Panc1 (cell line): ENCODE data around the gene SLC9C1. TPM values are rescaled to one million over a fixed set of nuclear protein-coding genes. Genes with fewer than 3 reads are reported as not detected.

Experiments
- ATAC-seq: fragments of 200-7000 bp; cut with Tn5 transposase; 2 replicates; pipeline ENCODE4 v1.9.1; 2020; ENCODE audit warnings: mild to moderate bottlenecking, moderate library complexity
- BruUV-seq: library from RNA; stranded (reverse); fragments of 400-500 nt; replicated peaks from 2 replicates; lab custom pipeline; 2021; lab: Mats Ljungman, UMichigan
- CTCF ChIA-PET: fragments of 300-600 bp; sonication (Branson Sonifier 250); formaldehyde crosslinking; loops from one replicate; lab custom pipeline; 2022; ENCODE audit warnings: antibody characterized with exemption; lab: Charles Lee
- POLR2A ChIA-PET: fragments of 300-600 bp; sonication (Branson Sonifier 250); formaldehyde crosslinking; loops from one replicate; lab custom pipeline; 2022; ENCODE audit warnings: antibody characterized with exemption; lab: Charles Lee
- DNase-seq: peaks from one replicate; pipeline ENCODE4 v3.0.0-alpha.2; 2010; ENCODE audit warnings: low read depth, low spot score
- H3K27ac ChIP-seq: 2 replicates; pipeline ENCODE4 v1.5.1; 2011; ENCODE audit warnings: mild to moderate bottlenecking, low read length, inconsistent platforms
- H3K27me3 ChIP-seq: fragments of 200-500 bp; sonication (Bioruptor generic); 2 replicates; pipeline ENCODE4 v1.6.0; 2014; ENCODE audit warnings: low read length, inconsistent platforms; ENCODE audit not compliant: control insufficient read depth, insufficient read depth
- H3K36me3 ChIP-seq: fragments of 200-500 bp; sonication (Bioruptor generic); 2 replicates; pipeline ENCODE4 v1.5.1; 2014; ENCODE audit warnings: inconsistent platforms, mild to moderate bottlenecking, low read length, moderate library complexity; ENCODE audit not compliant: control insufficient read depth, insufficient read depth
- H3K4me1 ChIP-seq: 2 replicates; pipeline ENCODE4 v1.5.1; 2011; ENCODE audit warnings: inconsistent platforms, mild to moderate bottlenecking, low read length, moderate library complexity; ENCODE audit not compliant: control insufficient read depth, insufficient read depth
- H3K4me3 ChIP-seq, 2 experiments: 2 replicates each; pipeline ENCODE4 v1.5.1; 2011 to 2012; ENCODE audit warnings: low read depth in 2 of 2, low read length in 2 of 2, mild to moderate bottlenecking in 2 of 2, inconsistent platforms in 1 of 2, moderate library complexity in 1 of 2
- H3K9me3 ChIP-seq: fragments of 200-500 bp; sonication (Bioruptor generic); 2 replicates; pipeline ENCODE4 v1.5.1; 2014; ENCODE audit warnings: low read depth, mild to moderate bottlenecking, inconsistent platforms, low read length, moderate library complexity; ENCODE audit not compliant: control insufficient read depth, insufficient read depth
- CTCF ChIP-seq: fragments of 450-650 bp; IDR thresholded peaks from 2 replicates; pipeline ENCODE4 v1.5.1; 2017; ENCODE audit warnings: mild to moderate bottlenecking
- POLR2AphosphoS5 ChIP-seq: IDR thresholded peaks from 2 replicates; pipeline ENCODE4 v1.6.1; 2012; ENCODE audit warnings: mild to moderate bottlenecking, low read depth, low read length, moderate library complexity
- SIN3A ChIP-seq: IDR thresholded peaks from 2 replicates; pipeline ENCODE4 v1.6.1; 2012; ENCODE audit warnings: low read depth, mild to moderate bottlenecking, low read length, moderate library complexity, borderline replicate concordance; ENCODE audit not compliant: insufficient read depth
- TCF7L2 ChIP-seq: IDR thresholded peaks from 2 replicates; pipeline ENCODE4 v1.6.1; 2011; ENCODE audit warnings: mild to moderate bottlenecking, low read depth, low read length, inconsistent platforms
- in situ Hi-C: cut with HindIII; loops from 2 replicates; pipeline ENCODE4 v1.10.0; 2016; ENCODE audit warnings: low sequenced_read_pairs, low pct_unique_long_range_greater_than_20kb
- intact Hi-C: fragments of 100-400 bp; cut with micrococcal nuclease; formaldehyde crosslinking; loops from one replicate; pipeline ENCODE4 v1.10.0; 2022; ENCODE audit not compliant: unreplicated experiment
- total RNA-seq: library from RNA; stranded (reverse); gene quantifications from one replicate; pipeline ENCODE4 v1.2.1, GENCODE V29; 2021; ENCODE audit not compliant: unreplicated experiment
- TF ChIP-seq, protein P1 (sequence below), 2 experiments: IDR thresholded peaks; 2 replicates each; pipeline ENCODE4 v1.6.1; 2011 to 2012; ENCODE audit warnings: low read depth in 2 of 2, control low read depth in 1 of 2, low read length in 1 of 2, mild to moderate bottlenecking in 1 of 2, moderate library complexity in 1 of 2; ENCODE audit not compliant: insufficient read depth in 1 of 2

The SLC9C1 gene
- total RNA-seq, 1 experiment from 2014 or later: not detected

GRCh38 chr3:112307557-112307956 is 13.5 kb upstream of the SLC9C1 start:
- intact Hi-C loops (no loop called here), in situ Hi-C loops (no loop called here)
- Histone ChIP-seq H3K4me3 (no peak overlapping the region), H3K4me1 (no peaks in the 10 kb centered on the region), H3K27me3 (no peaks in the 10 kb centered on the region), H3K36me3 (no peaks in the 10 kb centered on the region), H3K9me3 (no peaks in the 10 kb centered on the region), H3K27ac (no peak overlapping the region)
- DNase-seq: no peak
- BruUV-seq: no TSS peak
- no peak for ATAC-seq
- CTCF ChIA-PET: no interaction called here
- POLR2A ChIA-PET: no interaction called here
- TF ChIP-seq, protein P1, sequence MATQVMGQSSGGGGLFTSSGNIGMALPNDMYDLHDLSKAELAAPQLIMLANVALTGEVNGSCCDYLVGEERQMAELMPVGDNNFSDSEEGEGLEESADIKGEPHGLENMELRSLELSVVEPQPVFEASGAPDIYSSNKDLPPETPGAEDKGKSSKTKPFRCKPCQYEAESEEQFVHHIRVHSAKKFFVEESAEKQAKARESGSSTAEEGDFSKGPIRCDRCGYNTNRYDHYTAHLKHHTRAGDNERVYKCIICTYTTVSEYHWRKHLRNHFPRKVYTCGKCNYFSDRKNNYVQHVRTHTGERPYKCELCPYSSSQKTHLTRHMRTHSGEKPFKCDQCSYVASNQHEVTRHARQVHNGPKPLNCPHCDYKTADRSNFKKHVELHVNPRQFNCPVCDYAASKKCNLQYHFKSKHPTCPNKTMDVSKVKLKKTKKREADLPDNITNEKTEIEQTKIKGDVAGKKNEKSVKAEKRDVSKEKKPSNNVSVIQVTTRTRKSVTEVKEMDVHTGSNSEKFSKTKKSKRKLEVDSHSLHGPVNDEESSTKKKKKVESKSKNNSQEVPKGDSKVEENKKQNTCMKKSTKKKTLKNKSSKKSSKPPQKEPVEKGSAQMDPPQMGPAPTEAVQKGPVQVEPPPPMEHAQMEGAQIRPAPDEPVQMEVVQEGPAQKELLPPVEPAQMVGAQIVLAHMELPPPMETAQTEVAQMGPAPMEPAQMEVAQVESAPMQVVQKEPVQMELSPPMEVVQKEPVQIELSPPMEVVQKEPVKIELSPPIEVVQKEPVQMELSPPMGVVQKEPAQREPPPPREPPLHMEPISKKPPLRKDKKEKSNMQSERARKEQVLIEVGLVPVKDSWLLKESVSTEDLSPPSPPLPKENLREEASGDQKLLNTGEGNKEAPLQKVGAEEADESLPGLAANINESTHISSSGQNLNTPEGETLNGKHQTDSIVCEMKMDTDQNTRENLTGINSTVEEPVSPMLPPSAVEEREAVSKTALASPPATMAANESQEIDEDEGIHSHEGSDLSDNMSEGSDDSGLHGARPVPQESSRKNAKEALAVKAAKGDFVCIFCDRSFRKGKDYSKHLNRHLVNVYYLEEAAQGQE (IDR thresholded peaks at IDR 0.05; ENCODE audit: insufficient read depth in 1 of 2, low read depth in 2 of 2, low read length in 1 of 2): no peak
- TF ChIP-seq SIN3A (no peak), TCF7L2 (no peak), CTCF (no peak), POLR2AphosphoS5 (no peak)

- ChIA-PET POLR2A (no interaction called here), CTCF (no interaction called here)
- H3K36me3 ChIP-seq: no peaks in the 10 kb centered on the region
- ATAC-seq (no peak), DNase-seq (no peak)
- no peaks in the 10 kb centered on the region for H3K9me3 ChIP-seq
- H3K4me3 ChIP-seq: no peak overlapping the region
- no peak overlapping the region for H3K27ac ChIP-seq
- intact Hi-C loops: no loop called here
- no TSS peak for BruUV-seq
- H3K4me1 ChIP-seq: no peaks in the 10 kb centered on the region
- H3K27me3 ChIP-seq: no peaks in the 10 kb centered on the region
- TF ChIP-seq TCF7L2: no peak
- no peak for TF ChIP-seq SIN3A
- TF ChIP-seq CTCF: no peak
- TF ChIP-seq POLR2AphosphoS5: no peak
- TF ChIP-seq, protein P1 (IDR thresholded peaks at IDR 0.05; ENCODE audit: insufficient read depth in 1 of 2, low read depth in 2 of 2, low read length in 1 of 2): no peak
- in situ Hi-C loops: no loop called here
Observed at GRCh38 chr3:112306825-112307224, 12.8 kb upstream of the SLC9C1 start.
